ENCODE measurements around the gene OLA1.

Gene OLA1

DNA sequence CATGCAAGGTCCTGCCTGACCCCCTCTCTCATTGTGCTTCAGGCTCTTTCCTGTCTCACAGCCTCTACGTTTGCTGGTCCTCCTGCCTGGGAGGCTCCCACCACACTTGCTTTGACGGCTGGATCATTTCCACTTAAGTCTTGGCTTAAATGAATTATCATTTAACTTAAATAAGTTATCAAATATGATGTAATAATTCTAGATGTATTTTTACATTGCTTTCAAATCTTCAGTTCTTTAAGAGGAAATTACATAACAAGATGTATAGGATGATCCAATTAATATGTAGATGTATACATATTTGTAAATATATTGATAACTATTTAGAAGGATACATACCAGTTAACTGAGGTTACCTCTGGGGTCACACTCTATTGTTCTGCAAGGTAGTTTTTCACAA is 180.5 kb downstream of the OLA1 start:
- Histone ChIP-seq H3K36me3 (ENCODE audit: insufficient read depth, low read length) (no peaks in the 10 kb centered on the region), H3K4me1 (ENCODE audit: insufficient read depth, low read length) (peaks cover 15% of the 10 kb centered on the region), H3K9me3 (ENCODE audit: control insufficient read depth, insufficient read depth, low read length) (no peaks in the 10 kb centered on the region), H3K9ac (ENCODE audit: low read depth, low read length) (no peak overlapping the region)

GRCh38 chr2:174066871-174067270 is 181.5 kb downstream of the OLA1 start:
- no peak overlapping the region for H3K9ac ChIP-seq (ENCODE audit: low read depth, low read length)
- no peaks in the 10 kb centered on the region for H3K9me3 ChIP-seq (ENCODE audit: control insufficient read depth, insufficient read depth, low read length)
- H3K4me1 ChIP-seq (ENCODE audit: insufficient read depth, low read length): peaks cover 17% of the 10 kb centered on the region
- H3K36me3 ChIP-seq (ENCODE audit: insufficient read depth, low read length): no peaks in the 10 kb centered on the region

DNA sequence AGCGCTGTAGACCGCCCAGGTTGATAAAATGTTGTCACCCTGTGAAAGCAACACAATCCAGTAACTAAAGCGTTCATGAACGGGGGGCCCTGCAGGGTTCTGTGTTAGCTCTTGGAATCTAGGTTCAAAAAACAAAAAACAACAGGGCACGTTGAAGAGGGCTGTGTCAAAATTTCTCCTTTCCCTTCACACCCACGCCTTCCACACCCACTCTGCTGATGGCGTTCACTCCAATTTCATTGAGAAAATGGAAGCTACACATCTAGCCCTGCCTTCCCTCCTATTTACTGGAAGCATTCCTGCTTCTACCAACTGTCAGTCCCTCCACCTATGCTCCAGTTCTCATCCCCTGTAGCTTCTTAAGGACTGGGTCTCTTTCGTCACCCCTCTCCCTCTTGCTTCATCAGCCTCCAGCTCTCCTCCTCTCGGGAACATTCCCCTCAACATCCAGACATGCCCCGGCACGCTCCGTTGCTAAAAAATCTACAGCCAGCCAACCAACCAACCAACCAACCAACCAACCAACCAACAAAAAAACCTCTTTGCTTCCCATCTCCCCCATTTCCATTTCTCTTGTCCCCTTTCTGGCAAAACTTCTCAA is 184.7 kb downstream of the OLA1 start:
- H3K9me3 ChIP-seq (ENCODE audit: control insufficient read depth, insufficient read depth, low read length): peaks cover 2% of the 10 kb centered on the region; the same call in 1 of the 2 replicates
- peaks cover 20% of the 10 kb centered on the region for H3K4me1 ChIP-seq (ENCODE audit: insufficient read depth, low read length)
- no peaks in the 10 kb centered on the region for H3K36me3 ChIP-seq (ENCODE audit: insufficient read depth, low read length)
- no peak overlapping the region for H3K9ac ChIP-seq (ENCODE audit: low read depth, low read length)

GRCh38 chr2:174062934-174063333 is 185.4 kb downstream of the OLA1 start:
- no peak overlapping the region for H3K9ac ChIP-seq (ENCODE audit: low read depth, low read length)
- peaks cover 4% of the 10 kb centered on the region; the same call in 1 of the 2 replicates for H3K9me3 ChIP-seq (ENCODE audit: control insufficient read depth, insufficient read depth, low read length)
- H3K4me1 ChIP-seq (ENCODE audit: insufficient read depth, low read length): peaks cover 20% of the 10 kb centered on the region
- H3K36me3 ChIP-seq (ENCODE audit: insufficient read depth, low read length): no peaks in the 10 kb centered on the region

GRCh38 chr2:174059884-174060244 is 188.5 kb downstream of the OLA1 start:
- peaks cover 4% of the 10 kb centered on the region; the same call in 1 of the 2 replicates for H3K9me3 ChIP-seq (ENCODE audit: control insufficient read depth, insufficient read depth, low read length)
- H3K36me3 ChIP-seq (ENCODE audit: insufficient read depth, low read length): no peaks in the 10 kb centered on the region
- peaks cover 20% of the 10 kb centered on the region for H3K4me1 ChIP-seq (ENCODE audit: insufficient read depth, low read length)
- H3K9ac ChIP-seq (ENCODE audit: low read depth, low read length): no peak overlapping the region

DNA sequence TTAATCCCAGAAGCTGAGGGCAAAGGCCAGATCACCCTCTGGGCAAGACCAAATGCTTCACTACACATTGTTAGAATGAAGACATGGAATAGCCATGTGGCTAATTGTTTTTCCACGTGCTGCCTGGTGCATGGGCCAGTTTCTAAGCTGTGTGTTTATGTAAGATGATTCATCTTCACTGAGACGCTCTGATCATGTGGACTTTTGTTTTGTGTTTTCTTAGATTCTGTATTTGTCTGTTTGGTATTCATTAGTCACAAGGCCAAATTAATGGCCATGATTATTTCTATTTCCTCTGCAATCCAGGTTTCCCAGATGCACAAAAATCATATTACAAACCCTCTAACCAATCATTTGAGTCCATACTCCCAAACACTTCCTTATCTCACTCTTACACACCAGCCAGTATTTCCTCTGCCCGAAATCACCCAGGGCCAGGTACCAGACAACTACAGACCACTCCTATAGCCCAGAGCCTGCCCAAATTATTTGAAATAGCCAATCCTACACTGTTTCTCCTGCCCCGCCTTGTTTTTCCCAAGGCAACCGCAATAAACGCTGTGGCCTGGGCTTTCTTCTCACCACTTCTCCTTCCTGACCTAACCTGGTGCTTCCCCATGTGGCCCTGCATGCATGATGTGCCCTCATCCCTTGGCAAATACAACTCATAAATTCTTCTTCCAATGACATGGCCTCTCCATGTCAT is 189.0 kb downstream of the OLA1 start:
- Histone ChIP-seq H3K9me3 (ENCODE audit: control insufficient read depth, insufficient read depth, low read length) (peaks cover 4% of the 10 kb centered on the region; the same call in 1 of the 2 replicates), H3K36me3 (ENCODE audit: insufficient read depth, low read length) (no peaks in the 10 kb centered on the region), H3K9ac (ENCODE audit: low read depth, low read length) (no peak overlapping the region), H3K4me1 (ENCODE audit: insufficient read depth, low read length) (peaks cover 20% of the 10 kb centered on the region)

GRCh38 chr2:174058456-174058855 is 189.9 kb downstream of the OLA1 start:
- H3K36me3 ChIP-seq (ENCODE audit: insufficient read depth, low read length): no peaks in the 10 kb centered on the region
- H3K9ac ChIP-seq (ENCODE audit: low read depth, low read length): no peak overlapping the region
- H3K4me1 ChIP-seq (ENCODE audit: insufficient read depth, low read length): peaks cover 20% of the 10 kb centered on the region
- H3K9me3 ChIP-seq (ENCODE audit: control insufficient read depth, insufficient read depth, low read length): peaks cover 4% of the 10 kb centered on the region; the same call in 1 of the 2 replicates

- peaks cover 17% of the 10 kb centered on the region for H3K4me1 ChIP-seq (ENCODE audit: insufficient read depth, low read length)
- no peak overlapping the region for H3K9ac ChIP-seq (ENCODE audit: low read depth, low read length)
- no peaks in the 10 kb centered on the region for H3K36me3 ChIP-seq (ENCODE audit: insufficient read depth, low read length)
- H3K9me3 ChIP-seq (ENCODE audit: control insufficient read depth, insufficient read depth, low read length): peaks cover 4% of the 10 kb centered on the region; the same call in 1 of the 2 replicates
These were observed 190.3 kb downstream of the OLA1 start for GRCh38 chr2:174058026-174058425.

DNA sequence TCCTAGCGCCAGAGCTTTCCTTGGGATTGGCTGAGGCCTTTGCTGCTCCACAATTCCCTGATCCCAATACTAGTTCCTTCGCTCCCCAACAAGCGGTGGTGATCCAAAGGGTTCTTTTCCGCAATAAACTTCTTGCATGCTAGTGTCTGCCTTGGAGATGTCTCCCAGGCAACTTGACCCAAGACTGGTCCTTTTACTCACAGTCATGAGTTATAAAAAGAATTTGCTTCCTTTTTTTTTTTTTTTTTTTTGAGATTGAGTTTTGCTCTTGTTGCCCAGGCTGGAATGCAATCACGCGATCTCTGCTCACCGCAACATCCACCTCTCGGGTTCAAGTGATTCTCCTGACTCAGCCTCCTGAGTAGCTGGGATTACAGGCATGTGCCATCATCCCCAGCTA is 193.4 kb downstream of the OLA1 start:
- Histone ChIP-seq H3K4me1 (ENCODE audit: insufficient read depth, low read length) (peaks cover 23% of the 10 kb centered on the region), H3K9me3 (ENCODE audit: control insufficient read depth, insufficient read depth, low read length) (peaks cover 4% of the 10 kb centered on the region; the same call in 1 of the 2 replicates), H3K36me3 (ENCODE audit: insufficient read depth, low read length) (no peaks in the 10 kb centered on the region), H3K9ac (ENCODE audit: low read depth, low read length) (no peak overlapping the region)

DNA sequence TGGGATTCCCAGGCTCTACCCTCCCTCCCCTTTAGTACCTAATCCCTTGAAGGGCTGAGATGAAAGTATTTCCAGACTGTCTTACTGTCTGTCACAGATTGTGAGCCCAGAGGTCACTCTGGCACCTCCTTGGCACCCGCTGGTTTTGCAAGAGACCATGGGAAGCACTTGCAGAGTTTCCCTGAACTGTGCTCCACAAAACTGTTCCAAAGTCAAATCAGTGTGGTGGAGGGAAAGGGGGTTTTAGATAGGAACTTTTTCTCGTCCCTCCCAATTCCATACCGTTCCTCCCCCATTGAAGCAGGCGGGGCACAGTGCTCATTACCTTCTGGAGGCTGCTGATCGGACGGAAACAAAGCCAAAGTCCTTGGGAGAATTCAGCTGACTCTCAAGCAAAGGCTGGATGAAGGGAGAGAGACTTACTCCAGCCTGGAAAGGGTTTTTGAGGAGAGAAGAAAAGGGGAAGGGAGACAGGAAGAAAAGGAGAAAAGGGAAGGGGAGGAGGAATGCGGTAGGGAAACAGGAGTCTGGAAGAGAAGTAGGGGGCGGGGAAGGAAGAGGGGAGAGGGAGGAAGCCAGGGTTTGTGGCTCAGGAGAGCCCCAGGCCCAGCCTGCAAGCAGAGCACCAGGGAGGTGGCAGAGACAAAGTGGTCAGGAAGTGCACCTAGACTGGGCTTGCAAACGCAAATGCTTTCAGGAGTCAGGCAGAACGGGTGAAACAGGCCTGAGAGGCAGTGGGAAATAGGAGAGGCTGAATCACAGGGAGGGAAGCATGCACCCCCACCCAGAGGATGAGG is 194.8 kb downstream of the OLA1 start:
- H3K36me3 ChIP-seq (ENCODE audit: insufficient read depth, low read length): no peaks in the 10 kb centered on the region
- peak overlapping the region; percentile 53 for H3K9ac ChIP-seq (ENCODE audit: low read depth, low read length)
- peaks cover 2% of the 10 kb centered on the region; the same call in 1 of the 2 replicates for H3K9me3 ChIP-seq (ENCODE audit: control insufficient read depth, insufficient read depth, low read length)

GRCh38 chr2:174052584-174052976 is 195.8 kb downstream of the OLA1 start:
- Histone ChIP-seq H3K9me3 (ENCODE audit: control insufficient read depth, insufficient read depth, low read length) (no peaks in the 10 kb centered on the region), H3K36me3 (ENCODE audit: insufficient read depth, low read length) (no peaks in the 10 kb centered on the region), H3K4me1 (ENCODE audit: insufficient read depth, low read length) (peaks cover 27% of the 10 kb centered on the region), H3K9ac (ENCODE audit: low read depth, low read length) (no peak overlapping the region)

More for the DNA sequence above, 194.8 kb downstream of the OLA1 start:
- H3K4me1 ChIP-seq (ENCODE audit: insufficient read depth, low read length): peaks cover 26% of the 10 kb centered on the region

DNA sequence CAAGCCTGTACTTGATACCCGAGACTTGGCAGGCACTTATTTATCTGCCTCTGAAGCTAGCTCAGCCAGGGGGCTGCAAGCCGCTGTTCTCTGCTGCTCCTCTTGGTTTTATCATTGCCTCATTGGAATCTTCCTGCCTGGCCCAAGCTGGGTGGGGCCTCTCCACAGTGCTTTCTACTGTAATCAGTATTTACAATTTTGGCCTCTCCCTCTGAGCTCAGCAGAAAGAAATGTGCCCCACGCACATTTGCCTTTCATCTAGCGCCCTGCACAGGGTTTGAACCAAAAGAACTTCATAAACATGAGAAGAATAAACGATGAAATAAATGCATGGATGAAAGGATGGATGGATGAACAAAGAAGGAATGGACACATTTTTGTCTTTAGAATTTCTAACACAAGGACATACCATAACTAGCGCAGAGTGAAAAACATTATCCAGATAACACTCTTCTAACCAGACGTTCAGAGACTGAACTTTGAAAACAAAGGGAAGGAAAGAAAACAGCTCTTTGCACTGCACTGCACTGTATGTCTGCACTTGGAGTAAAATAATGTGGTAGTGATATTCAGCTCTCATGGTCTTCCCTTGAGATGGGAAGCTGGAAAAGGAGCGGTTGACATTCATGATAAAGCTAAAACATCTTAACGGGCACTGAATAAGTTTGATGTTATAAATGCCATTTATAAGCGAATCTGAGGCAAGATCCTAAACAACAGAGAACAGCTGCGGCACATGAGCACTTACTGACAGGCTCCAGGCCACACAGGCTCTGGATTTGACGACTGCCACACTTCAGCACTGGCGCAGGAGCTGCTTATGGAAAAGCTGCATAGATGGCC is 196.4 kb downstream of the OLA1 start:
- Histone ChIP-seq H3K4me1 (ENCODE audit: insufficient read depth, low read length) (peaks cover 27% of the 10 kb centered on the region), H3K9me3 (ENCODE audit: control insufficient read depth, insufficient read depth, low read length) (no peaks in the 10 kb centered on the region), H3K9ac (ENCODE audit: low read depth, low read length) (no peak overlapping the region), H3K36me3 (ENCODE audit: insufficient read depth, low read length) (no peaks in the 10 kb centered on the region)

GRCh38 chr2:174051068-174051467 is 197.3 kb downstream of the OLA1 start:
- Histone ChIP-seq H3K9me3 (ENCODE audit: control insufficient read depth, insufficient read depth, low read length) (0 out of 2 replicates have a peak, but pooled peaks cover 2% of the 10 kb centered on the region), H3K4me1 (ENCODE audit: insufficient read depth, low read length) (peaks cover 27% of the 10 kb centered on the region), H3K36me3 (ENCODE audit: insufficient read depth, low read length) (no peaks in the 10 kb centered on the region), H3K9ac (ENCODE audit: low read depth, low read length) (no peak overlapping the region)

- Histone ChIP-seq H3K9ac (ENCODE audit: low read depth, low read length) (no peak overlapping the region), H3K9me3 (ENCODE audit: control insufficient read depth, insufficient read depth, low read length) (0 out of 2 replicates have a peak, but pooled peaks cover 2% of the 10 kb centered on the region), H3K4me1 (ENCODE audit: insufficient read depth, low read length) (peaks cover 27% of the 10 kb centered on the region), H3K36me3 (ENCODE audit: insufficient read depth, low read length) (no peaks in the 10 kb centered on the region)
These were observed 198.4 kb downstream of the OLA1 start for GRCh38 chr2:174049895-174050294.
